ENCODE results near the gene SLC49A3. TPM values are rescaled to one million over a fixed set of nuclear protein-coding genes. Genes with fewer than 3 reads are reported as not detected.
A peak's percentile ranks its signal among the peaks of the same experiment; 100 is the strongest.

The SLC49A3 gene
- total and polyA plus RNA-seq, 7 donors: 1.6 to 3.7 (median 3.0) TPM

DNA sequence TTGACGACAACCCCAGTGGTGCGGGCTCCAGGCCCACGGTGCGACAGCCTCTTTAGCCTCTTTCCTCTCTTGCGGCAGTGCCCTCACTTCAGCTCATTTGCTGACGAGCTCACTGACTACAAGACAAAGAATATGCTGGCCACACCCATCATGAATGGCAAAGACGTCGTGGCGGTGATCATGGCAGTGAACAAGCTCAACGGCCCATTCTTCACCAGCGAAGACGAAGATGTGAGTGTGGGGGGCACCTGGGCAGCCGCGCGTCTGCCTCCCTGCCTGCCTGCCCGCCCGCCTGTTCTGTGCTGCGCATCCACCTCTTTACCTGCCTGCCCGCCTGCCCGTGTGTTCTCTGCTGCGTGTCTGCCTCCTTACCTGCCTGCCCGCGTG, 54.4 kb downstream of the SLC49A3 start:
- Histone ChIP-seq H3K27ac (no peak overlapping the region), H3K4me1 (no peaks in the 10 kb centered on the region), H3K4me3 (no peak overlapping the region), H3K36me3 (ENCODE audit: insufficient read depth in 1 of 2, low read depth in 1 of 2) (no peaks in the 10 kb centered on the region), H3K27me3 (ENCODE audit: insufficient read depth in 3 of 3, low read length in 2 of 3) (peaks cover 0 to 28% (median 9%) of the 10 kb centered on the region in 3 donors), H3K9me3 (no peaks in the 10 kb centered on the region)
- DNase-seq: peak in 1 of 2 donors; percentile 12
- ATAC-seq: no peak
- intact Hi-C loops (cut with DNase I): no loop called here
- WGBS, 3 donors: 74 to 81% (median 81%) methylated on average over 19 to 23 of the region's 23 CpGs
- no peak for TF ChIP-seq CTCF (IDR thresholded peaks at IDR 0.05)

DNA sequence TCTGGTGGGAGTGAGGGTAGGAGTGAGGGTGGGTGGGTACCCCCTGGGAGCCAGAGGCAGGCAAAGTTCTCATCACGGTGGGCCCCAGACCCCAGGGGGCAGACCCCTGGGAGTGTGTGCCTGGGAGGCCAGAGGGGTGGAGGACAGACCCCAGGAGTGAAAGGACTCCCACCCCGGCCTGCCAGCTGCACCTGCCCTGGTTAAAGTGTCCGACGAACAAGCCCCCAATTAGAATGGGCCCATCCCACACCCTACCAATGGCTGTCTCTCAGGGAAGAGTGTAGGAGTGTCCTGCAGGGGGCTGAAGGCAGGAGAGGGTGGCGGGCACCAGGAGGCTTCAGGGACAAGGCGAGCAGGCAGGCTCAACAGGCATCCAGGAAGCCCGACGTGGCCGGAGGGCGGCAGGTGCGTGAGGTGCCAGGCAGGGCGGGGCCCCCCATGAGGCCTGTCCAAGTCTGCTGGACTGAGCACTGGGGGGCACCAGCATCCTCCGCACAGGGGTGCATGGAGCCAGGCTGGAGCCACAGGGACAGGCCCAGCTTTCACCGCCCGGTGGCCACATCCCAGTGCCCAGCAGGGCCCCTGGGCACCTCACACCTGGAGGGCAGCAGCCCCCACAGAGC, 54.9 kb downstream of the SLC49A3 start:
- intact Hi-C loops (cut with DNase I): no loop called here
- WGBS, 3 donors: 57 to 59% (median 58%) methylated on average over 15 of the region's 15 CpGs
- Histone ChIP-seq H3K27ac (no peak overlapping the region), H3K4me3 (no peak overlapping the region), H3K27me3 (ENCODE audit: insufficient read depth in 3 of 3, low read length in 2 of 3) (peaks cover 0 to 23% (median 11%) of the 10 kb centered on the region in 3 donors), H3K9me3 (no peaks in the 10 kb centered on the region), H3K36me3 (ENCODE audit: insufficient read depth in 1 of 2, low read depth in 1 of 2) (no peaks in the 10 kb centered on the region), H3K4me1 (no peaks in the 10 kb centered on the region)
- no peak for DNase-seq
- TF ChIP-seq CTCF (IDR thresholded peaks at IDR 0.05): no peak
- ATAC-seq: no peak

GRCh38 chr4:633406-633805, 55.5 kb downstream of the SLC49A3 start:
- 59 to 61% (median 60%) methylated on average over 9 of the region's 9 CpGs for WGBS, 3 donors
- intact Hi-C loops (cut with DNase I): no loop called here
- H3K27me3 ChIP-seq (ENCODE audit: insufficient read depth in 3 of 3, low read length in 2 of 3): peaks cover 0 to 27% (median 14%) of the 10 kb centered on the region in 3 donors
- H3K4me1 ChIP-seq: no peaks in the 10 kb centered on the region
- no peak for TF ChIP-seq CTCF (IDR thresholded peaks at IDR 0.05)
- H3K9me3 ChIP-seq: no peaks in the 10 kb centered on the region
- H3K27ac ChIP-seq: no peak overlapping the region
- DNase-seq (peak in 1 of 2 donors; percentile 34), ATAC-seq (no peak)
- no peaks in the 10 kb centered on the region for H3K36me3 ChIP-seq (ENCODE audit: insufficient read depth in 1 of 2, low read depth in 1 of 2)
- no peak overlapping the region for H3K4me3 ChIP-seq

DNA sequence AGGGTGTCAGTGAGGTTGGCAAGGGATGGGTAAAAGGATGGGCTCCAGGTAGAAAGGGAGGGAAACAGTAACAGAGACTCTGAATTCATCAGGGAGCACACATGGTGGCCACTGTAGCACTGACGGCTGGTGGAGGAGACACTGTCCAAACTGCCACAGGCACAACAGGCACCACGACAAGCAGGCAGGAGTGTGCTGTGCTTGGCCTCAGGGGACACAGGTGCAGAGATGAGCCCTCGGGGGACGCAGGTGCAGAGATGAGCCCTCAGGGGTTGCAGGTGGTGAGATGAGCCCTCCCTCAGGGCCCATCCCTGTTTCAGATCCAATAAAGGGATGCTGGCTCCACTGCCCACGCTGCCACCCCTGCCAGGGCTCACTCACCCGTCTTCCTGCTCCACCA, 56.0 kb downstream of the SLC49A3 start:
- 76 to 94% (median 89%) methylated on average over 5 to 6 of the region's 6 CpGs for WGBS, 3 donors
- intact Hi-C loops (cut with DNase I): no loop called here
- ATAC-seq: no peak
- H3K9me3 ChIP-seq: no peaks in the 10 kb centered on the region
- no peak overlapping the region for H3K4me3 ChIP-seq
- no peaks in the 10 kb centered on the region for H3K36me3 ChIP-seq (ENCODE audit: insufficient read depth in 1 of 2, low read depth in 1 of 2)
- DNase-seq: peak in 1 of 2 donors; percentile 26
- H3K27me3 ChIP-seq (ENCODE audit: insufficient read depth in 3 of 3, low read length in 2 of 3): peaks cover 0 to 30% (median 14%) of the 10 kb centered on the region in 3 donors
- no peaks in the 10 kb centered on the region for H3K4me1 ChIP-seq
- no peak overlapping the region for H3K27ac ChIP-seq
- no peak for TF ChIP-seq CTCF (IDR thresholded peaks at IDR 0.05)
